Measurements from ENCODE around the gene OR5B12.

GRCh38 chr11:58471892-58472291 is 29.9 kb upstream of the OR5B12 start:
- TF ChIP-seq CTCF (IDR thresholded peaks at IDR 0.05) = no peak
- TF ChIP-seq EZH2 (IDR thresholded peaks at IDR 0.05) = no peak

Measured in neural progenitor cell (in vitro differentiated cells).